Measurements from ENCODE around the gene RHBDL2.

DNA sequence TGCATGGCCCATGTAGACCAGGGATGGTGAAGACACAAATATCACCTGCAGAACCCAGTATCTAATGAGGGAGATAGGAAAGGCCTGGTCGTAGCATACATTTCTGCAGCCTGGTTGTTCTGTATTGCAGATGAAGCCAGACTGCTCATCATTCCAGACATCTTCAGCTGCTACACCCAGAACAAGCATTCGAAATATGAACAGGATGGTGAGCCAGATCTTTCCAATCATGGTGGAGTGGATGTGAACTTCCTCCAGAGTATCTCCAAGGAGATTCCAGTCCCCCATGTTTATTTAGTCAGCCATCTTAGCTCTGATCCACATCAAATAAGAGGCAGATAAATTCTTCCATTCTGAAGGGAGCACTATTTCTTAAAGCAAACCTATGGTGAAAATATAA is 65.8 kb downstream of the RHBDL2 start:
- TF ChIP-seq, protein P1, sequence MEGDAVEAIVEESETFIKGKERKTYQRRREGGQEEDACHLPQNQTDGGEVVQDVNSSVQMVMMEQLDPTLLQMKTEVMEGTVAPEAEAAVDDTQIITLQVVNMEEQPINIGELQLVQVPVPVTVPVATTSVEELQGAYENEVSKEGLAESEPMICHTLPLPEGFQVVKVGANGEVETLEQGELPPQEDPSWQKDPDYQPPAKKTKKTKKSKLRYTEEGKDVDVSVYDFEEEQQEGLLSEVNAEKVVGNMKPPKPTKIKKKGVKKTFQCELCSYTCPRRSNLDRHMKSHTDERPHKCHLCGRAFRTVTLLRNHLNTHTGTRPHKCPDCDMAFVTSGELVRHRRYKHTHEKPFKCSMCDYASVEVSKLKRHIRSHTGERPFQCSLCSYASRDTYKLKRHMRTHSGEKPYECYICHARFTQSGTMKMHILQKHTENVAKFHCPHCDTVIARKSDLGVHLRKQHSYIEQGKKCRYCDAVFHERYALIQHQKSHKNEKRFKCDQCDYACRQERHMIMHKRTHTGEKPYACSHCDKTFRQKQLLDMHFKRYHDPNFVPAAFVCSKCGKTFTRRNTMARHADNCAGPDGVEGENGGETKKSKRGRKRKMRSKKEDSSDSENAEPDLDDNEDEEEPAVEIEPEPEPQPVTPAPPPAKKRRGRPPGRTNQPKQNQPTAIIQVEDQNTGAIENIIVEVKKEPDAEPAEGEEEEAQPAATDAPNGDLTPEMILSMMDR (conservative IDR thresholded peaks at IDR 0.05 in 1 of 2, IDR thresholded peaks at IDR 0.05 in 1 of 2; ENCODE audit: low read depth in 1 of 2, low read length in 2 of 2) = no peak
- no peak for TF ChIP-seq EZH2 (IDR thresholded peaks at IDR 0.05; ENCODE audit: low read length, missing control alignments)
